ENCODE measurements around the gene ACOXL. TPM values are rescaled to one million over a fixed set of nuclear protein-coding genes. Genes with fewer than 3 reads are reported as not detected.

ACOXL gene
- total and polyA plus RNA-seq, 2 of the 8 experiments (the other 6 are each of a cell fraction or from before 2014, with no cell fraction given) = 11.4 to 20.6 TPM

DNA sequence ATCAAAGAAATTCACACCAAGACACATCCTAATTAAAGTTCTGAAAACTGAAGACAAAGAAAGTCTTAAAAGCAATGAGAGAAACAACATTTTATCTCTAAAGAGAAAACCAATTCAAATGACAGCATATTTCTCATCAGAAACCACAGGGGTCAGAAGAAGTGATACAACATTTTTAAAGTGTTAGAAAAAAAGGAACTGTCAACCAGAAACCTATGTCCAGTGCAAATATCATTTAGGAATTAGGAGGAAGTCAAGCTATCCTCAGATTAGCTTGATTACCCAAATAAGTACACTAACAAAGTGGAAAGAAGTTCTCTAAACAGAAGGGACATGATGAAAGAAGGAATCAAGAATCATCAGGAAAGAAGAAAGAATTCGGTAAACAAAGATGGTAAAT lies 328.8 kb downstream of the ACOXL start (continued):
- TF ChIP-seq, protein P1, sequence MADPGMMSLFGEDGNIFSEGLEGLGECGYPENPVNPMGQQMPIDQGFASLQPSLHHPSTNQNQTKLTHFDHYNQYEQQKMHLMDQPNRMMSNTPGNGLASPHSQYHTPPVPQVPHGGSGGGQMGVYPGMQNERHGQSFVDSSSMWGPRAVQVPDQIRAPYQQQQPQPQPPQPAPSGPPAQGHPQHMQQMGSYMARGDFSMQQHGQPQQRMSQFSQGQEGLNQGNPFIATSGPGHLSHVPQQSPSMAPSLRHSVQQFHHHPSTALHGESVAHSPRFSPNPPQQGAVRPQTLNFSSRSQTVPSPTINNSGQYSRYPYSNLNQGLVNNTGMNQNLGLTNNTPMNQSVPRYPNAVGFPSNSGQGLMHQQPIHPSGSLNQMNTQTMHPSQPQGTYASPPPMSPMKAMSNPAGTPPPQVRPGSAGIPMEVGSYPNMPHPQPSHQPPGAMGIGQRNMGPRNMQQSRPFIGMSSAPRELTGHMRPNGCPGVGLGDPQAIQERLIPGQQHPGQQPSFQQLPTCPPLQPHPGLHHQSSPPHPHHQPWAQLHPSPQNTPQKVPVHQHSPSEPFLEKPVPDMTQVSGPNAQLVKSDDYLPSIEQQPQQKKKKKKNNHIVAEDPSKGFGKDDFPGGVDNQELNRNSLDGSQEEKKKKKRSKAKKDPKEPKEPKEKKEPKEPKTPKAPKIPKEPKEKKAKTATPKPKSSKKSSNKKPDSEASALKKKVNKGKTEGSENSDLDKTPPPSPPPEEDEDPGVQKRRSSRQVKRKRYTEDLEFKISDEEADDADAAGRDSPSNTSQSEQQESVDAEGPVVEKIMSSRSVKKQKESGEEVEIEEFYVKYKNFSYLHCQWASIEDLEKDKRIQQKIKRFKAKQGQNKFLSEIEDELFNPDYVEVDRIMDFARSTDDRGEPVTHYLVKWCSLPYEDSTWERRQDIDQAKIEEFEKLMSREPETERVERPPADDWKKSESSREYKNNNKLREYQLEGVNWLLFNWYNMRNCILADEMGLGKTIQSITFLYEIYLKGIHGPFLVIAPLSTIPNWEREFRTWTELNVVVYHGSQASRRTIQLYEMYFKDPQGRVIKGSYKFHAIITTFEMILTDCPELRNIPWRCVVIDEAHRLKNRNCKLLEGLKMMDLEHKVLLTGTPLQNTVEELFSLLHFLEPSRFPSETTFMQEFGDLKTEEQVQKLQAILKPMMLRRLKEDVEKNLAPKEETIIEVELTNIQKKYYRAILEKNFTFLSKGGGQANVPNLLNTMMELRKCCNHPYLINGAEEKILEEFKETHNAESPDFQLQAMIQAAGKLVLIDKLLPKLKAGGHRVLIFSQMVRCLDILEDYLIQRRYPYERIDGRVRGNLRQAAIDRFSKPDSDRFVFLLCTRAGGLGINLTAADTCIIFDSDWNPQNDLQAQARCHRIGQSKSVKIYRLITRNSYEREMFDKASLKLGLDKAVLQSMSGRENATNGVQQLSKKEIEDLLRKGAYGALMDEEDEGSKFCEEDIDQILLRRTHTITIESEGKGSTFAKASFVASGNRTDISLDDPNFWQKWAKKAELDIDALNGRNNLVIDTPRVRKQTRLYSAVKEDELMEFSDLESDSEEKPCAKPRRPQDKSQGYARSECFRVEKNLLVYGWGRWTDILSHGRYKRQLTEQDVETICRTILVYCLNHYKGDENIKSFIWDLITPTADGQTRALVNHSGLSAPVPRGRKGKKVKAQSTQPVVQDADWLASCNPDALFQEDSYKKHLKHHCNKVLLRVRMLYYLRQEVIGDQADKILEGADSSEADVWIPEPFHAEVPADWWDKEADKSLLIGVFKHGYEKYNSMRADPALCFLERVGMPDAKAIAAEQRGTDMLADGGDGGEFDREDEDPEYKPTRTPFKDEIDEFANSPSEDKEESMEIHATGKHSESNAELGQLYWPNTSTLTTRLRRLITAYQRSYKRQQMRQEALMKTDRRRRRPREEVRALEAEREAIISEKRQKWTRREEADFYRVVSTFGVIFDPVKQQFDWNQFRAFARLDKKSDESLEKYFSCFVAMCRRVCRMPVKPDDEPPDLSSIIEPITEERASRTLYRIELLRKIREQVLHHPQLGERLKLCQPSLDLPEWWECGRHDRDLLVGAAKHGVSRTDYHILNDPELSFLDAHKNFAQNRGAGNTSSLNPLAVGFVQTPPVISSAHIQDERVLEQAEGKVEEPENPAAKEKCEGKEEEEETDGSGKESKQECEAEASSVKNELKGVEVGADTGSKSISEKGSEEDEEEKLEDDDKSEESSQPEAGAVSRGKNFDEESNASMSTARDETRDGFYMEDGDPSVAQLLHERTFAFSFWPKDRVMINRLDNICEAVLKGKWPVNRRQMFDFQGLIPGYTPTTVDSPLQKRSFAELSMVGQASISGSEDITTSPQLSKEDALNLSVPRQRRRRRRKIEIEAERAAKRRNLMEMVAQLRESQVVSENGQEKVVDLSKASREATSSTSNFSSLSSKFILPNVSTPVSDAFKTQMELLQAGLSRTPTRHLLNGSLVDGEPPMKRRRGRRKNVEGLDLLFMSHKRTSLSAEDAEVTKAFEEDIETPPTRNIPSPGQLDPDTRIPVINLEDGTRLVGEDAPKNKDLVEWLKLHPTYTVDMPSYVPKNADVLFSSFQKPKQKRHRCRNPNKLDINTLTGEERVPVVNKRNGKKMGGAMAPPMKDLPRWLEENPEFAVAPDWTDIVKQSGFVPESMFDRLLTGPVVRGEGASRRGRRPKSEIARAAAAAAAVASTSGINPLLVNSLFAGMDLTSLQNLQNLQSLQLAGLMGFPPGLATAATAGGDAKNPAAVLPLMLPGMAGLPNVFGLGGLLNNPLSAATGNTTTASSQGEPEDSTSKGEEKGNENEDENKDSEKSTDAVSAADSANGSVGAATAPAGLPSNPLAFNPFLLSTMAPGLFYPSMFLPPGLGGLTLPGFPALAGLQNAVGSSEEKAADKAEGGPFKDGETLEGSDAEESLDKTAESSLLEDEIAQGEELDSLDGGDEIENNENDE (IDR thresholded peaks at IDR 0.05; ENCODE audit: insufficient replicate concordance, low read length) = no peak
- TF ChIP-seq POU5F1 (IDR thresholded peaks at IDR 0.05; ENCODE audit: low read depth, low read length) (no peak), CTBP2 (IDR thresholded peaks at IDR 0.05; ENCODE audit: borderline replicate concordance, insufficient read depth, insufficient read length, low read length) (no peak), SP4 (IDR thresholded peaks at IDR 0.05; ENCODE audit: low read length) (no peak)
